Measurements from ENCODE around the gene GRM1. TPM values are rescaled to one million over a fixed set of nuclear protein-coding genes. Genes with fewer than 3 reads are reported as not detected.

GRM1 gene
- total and polyA plus RNA-seq, 2 donors (not counting 1 experiment from before 2014, with no cell fraction given) = 0.17 TPM; not detected in 1

DNA sequence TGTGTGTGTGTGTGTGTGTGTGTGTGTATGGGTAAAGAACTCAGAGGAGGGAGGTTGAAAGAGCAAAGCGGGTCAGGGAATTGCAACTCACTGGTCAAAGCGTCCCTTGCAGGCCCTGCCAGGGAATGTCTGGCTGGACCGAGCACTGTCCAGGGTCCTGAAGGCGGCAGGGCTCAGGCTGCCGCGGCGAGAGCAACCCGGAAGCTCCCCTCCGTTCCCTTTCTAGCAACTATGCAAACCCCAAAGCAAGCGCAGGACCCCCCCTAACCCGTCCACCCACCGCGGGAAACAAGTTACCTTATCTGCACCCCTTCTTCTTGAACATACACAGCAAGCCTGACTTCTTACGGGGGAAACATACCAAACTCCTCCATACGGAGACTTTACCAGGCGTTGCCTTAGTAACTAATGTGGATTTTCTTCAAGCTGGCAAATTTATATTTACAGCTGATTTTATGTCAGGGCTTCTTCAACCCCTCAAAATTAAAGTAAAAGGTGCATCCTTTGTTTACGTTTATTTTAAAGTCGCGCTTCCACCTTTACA is 538 bp upstream of the GRM1 start:
- Histone ChIP-seq H3K27me3 (ENCODE audit: control insufficient read depth, insufficient read depth, low read length) (peaks cover 3% of the 10 kb centered on the region), H2AFZ (ENCODE audit: low read length) (no peak overlapping the region), H3K9ac (ENCODE audit: insufficient read depth, low read length) (no peak overlapping the region), H4K20me1 (ENCODE audit: control insufficient read depth, extremely low read depth, insufficient read depth, low read length) (no peaks in the 10 kb centered on the region), H3K27ac (ENCODE audit: insufficient read depth, low read length) (no peak overlapping the region), H3K4me1 (ENCODE audit: control insufficient read depth, extremely low read depth, insufficient read depth, low read length) (no peaks in the 10 kb centered on the region), H3K4me3 (replicated peaks in 1 of 4; ENCODE audit: control extremely low read depth in 1 of 4, insufficient read depth in 1 of 4, low read depth in 3 of 4, low read length in 4 of 4) (no peak overlapping the region), H3K9me3 (ENCODE audit: control insufficient read depth, insufficient read depth, low read depth, low read length) (no peaks in the 10 kb centered on the region), H3K79me2 (ENCODE audit: control insufficient read depth, insufficient read depth, low read length) (no peaks in the 10 kb centered on the region), H3K36me3 (ENCODE audit: control insufficient read depth, insufficient read depth, low read length) (no peaks in the 10 kb centered on the region), H3K4me2 (ENCODE audit: extremely low read depth, insufficient read depth, low read length) (peak overlapping the region; percentile 66)
- no peak for TF ChIP-seq EZH2 (IDR thresholded peaks at IDR 0.05; ENCODE audit: low read length, missing control alignments)
- TF ChIP-seq, protein P1, sequence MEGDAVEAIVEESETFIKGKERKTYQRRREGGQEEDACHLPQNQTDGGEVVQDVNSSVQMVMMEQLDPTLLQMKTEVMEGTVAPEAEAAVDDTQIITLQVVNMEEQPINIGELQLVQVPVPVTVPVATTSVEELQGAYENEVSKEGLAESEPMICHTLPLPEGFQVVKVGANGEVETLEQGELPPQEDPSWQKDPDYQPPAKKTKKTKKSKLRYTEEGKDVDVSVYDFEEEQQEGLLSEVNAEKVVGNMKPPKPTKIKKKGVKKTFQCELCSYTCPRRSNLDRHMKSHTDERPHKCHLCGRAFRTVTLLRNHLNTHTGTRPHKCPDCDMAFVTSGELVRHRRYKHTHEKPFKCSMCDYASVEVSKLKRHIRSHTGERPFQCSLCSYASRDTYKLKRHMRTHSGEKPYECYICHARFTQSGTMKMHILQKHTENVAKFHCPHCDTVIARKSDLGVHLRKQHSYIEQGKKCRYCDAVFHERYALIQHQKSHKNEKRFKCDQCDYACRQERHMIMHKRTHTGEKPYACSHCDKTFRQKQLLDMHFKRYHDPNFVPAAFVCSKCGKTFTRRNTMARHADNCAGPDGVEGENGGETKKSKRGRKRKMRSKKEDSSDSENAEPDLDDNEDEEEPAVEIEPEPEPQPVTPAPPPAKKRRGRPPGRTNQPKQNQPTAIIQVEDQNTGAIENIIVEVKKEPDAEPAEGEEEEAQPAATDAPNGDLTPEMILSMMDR (conservative IDR thresholded peaks at IDR 0.05 in 1 of 2, IDR thresholded peaks at IDR 0.05 in 1 of 2; ENCODE audit: low read depth in 1 of 2, low read length in 2 of 2) = no peak
- peak; percentile 44 to 51 for DNase-seq (ENCODE audit: low read depth in 2 of 2)

DNA sequence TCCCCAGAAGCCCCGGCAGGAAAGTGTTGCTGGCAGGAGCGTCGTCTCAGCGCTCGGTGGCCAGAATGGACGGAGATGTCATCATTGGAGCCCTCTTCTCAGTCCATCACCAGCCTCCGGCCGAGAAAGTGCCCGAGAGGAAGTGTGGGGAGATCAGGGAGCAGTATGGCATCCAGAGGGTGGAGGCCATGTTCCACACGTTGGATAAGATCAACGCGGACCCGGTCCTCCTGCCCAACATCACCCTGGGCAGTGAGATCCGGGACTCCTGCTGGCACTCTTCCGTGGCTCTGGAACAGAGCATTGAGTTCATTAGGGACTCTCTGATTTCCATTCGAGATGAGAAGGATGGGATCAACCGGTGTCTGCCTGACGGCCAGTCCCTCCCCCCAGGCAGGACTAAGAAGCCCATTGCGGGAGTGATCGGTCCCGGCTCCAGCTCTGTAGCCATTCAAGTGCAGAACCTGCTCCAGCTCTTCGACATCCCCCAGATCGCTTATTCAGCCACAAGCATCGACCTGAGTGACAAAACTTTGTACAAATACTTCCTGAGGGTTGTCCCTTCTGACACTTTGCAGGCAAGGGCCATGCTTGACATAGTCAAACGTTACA is 817 bp downstream of the GRM1 start:
- no peak for TF ChIP-seq EZH2 (IDR thresholded peaks at IDR 0.05; ENCODE audit: low read length, missing control alignments)
- TF ChIP-seq, protein P1 (conservative IDR thresholded peaks at IDR 0.05 in 1 of 2, IDR thresholded peaks at IDR 0.05 in 1 of 2; ENCODE audit: low read depth in 1 of 2, low read length in 2 of 2) = no peak
- Histone ChIP-seq H3K27me3 (ENCODE audit: control insufficient read depth, insufficient read depth, low read length) (peaks cover 3% of the 10 kb centered on the region), H3K4me2 (ENCODE audit: extremely low read depth, insufficient read depth, low read length) (no peak overlapping the region), H3K79me2 (ENCODE audit: control insufficient read depth, insufficient read depth, low read length) (no peaks in the 10 kb centered on the region), H2AFZ (ENCODE audit: low read length) (no peak overlapping the region), H3K36me3 (ENCODE audit: control insufficient read depth, insufficient read depth, low read length) (no peaks in the 10 kb centered on the region), H3K27ac (ENCODE audit: insufficient read depth, low read length) (no peak overlapping the region), H3K4me1 (ENCODE audit: control insufficient read depth, extremely low read depth, insufficient read depth, low read length) (no peaks in the 10 kb centered on the region), H3K9me3 (ENCODE audit: control insufficient read depth, insufficient read depth, low read depth, low read length) (no peaks in the 10 kb centered on the region), H3K4me3 (replicated peaks in 1 of 4; ENCODE audit: control extremely low read depth in 1 of 4, insufficient read depth in 1 of 4, low read depth in 3 of 4, low read length in 4 of 4) (no peak overlapping the region), H3K9ac (ENCODE audit: insufficient read depth, low read length) (no peak overlapping the region), H4K20me1 (ENCODE audit: control insufficient read depth, extremely low read depth, insufficient read depth, low read length) (no peaks in the 10 kb centered on the region)
- no peak for DNase-seq (ENCODE audit: low read depth in 2 of 2)

DNA sequence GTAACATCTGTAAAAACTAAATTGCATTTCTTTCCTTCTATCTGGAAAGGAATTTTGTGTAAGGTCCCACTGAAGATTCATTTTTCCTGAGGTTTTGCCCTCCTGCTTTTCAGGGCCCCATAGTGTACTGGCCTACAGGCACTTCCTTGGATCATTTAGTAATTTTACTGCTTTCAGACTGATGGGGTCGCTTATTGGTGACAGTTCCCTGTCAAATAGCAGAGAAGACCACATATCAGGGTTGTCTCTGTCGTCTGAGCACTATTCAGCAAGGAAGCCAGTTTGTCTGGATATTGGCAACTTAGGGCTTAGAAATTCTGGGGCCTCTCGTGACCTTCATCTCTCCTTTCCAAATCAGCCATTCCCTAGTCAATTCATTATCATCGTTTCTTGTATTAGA is 3.5 kb downstream of the GRM1 start:
- Histone ChIP-seq H3K4me2 (ENCODE audit: extremely low read depth, insufficient read depth, low read length) (no peak overlapping the region), H3K9me3 (ENCODE audit: control insufficient read depth, insufficient read depth, low read depth, low read length) (no peaks in the 10 kb centered on the region), H3K27me3 (ENCODE audit: control insufficient read depth, insufficient read depth, low read length) (peaks cover 3% of the 10 kb centered on the region), H3K4me3 (replicated peaks in 1 of 4; ENCODE audit: control extremely low read depth in 1 of 4, insufficient read depth in 1 of 4, low read depth in 3 of 4, low read length in 4 of 4) (no peak overlapping the region), H3K4me1 (ENCODE audit: control insufficient read depth, extremely low read depth, insufficient read depth, low read length) (no peaks in the 10 kb centered on the region), H2AFZ (ENCODE audit: low read length) (no peak overlapping the region), H4K20me1 (ENCODE audit: control insufficient read depth, extremely low read depth, insufficient read depth, low read length) (no peaks in the 10 kb centered on the region), H3K27ac (ENCODE audit: insufficient read depth, low read length) (no peak overlapping the region), H3K79me2 (ENCODE audit: control insufficient read depth, insufficient read depth, low read length) (no peaks in the 10 kb centered on the region), H3K9ac (ENCODE audit: insufficient read depth, low read length) (no peak overlapping the region), H3K36me3 (ENCODE audit: control insufficient read depth, insufficient read depth, low read length) (no peaks in the 10 kb centered on the region)
- TF ChIP-seq EZH2 (IDR thresholded peaks at IDR 0.05; ENCODE audit: low read length, missing control alignments) = no peak
- TF ChIP-seq, protein P1 (conservative IDR thresholded peaks at IDR 0.05 in 1 of 2, IDR thresholded peaks at IDR 0.05 in 1 of 2; ENCODE audit: low read depth in 1 of 2, low read length in 2 of 2) = no peak
- no peak for DNase-seq (ENCODE audit: low read depth in 2 of 2)
